ENCODE data around the gene ADCY1. TPM values are rescaled to one million over a fixed set of nuclear protein-coding genes. Genes with fewer than 3 reads are reported as not detected.

The ADCY1 gene
- total RNA-seq, 1 donor = under 0.01 TPM

DNA sequence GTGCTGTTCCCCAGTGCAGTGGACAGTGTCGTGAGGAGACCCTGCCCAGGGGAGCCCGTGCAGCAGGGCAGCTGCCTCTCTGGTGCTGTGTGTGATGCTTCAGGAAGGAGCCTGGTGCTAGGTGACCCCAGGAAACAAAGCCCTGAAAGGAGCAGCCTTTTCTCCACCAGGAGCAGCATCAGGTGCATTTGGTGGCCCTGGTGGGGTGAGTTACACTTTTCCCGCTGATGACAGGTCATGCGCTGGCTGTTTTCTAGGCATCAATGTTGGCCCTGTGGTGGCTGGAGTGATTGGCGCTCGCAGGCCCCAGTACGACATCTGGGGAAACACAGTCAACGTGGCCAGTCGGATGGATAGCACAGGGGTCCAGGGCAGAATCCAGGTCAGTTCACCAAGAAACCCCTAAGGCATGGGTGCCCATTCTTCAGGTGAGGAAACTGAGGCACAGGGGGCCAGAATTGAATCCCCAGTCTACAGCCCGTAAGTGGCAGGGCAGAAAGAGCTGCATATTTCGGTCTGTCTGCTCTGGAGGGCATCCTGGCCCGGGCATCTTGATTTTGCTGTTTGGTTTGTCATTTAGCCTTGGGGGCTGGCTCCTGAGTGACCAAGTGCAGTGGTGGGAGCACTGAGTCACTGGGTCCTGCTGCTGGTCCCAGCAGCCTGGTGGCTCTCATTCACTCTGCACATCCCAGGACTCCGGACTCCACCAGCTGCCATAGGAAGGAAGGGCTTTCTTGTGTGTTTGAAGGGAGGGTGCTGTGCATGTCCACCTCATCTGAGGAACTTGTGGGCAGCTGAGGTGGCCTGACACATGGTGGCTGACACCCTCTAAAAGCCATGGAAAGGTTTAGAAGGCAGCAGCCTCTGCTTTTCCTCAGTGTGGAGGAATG, 136.3 kb downstream of the ADCY1 start:
- no peak for DNase-seq (ENCODE audit: low read depth)
- H3K4me3 ChIP-seq (ENCODE audit: low read depth, low read length) = no peak overlapping the region
- TF ChIP-seq, protein P1, sequence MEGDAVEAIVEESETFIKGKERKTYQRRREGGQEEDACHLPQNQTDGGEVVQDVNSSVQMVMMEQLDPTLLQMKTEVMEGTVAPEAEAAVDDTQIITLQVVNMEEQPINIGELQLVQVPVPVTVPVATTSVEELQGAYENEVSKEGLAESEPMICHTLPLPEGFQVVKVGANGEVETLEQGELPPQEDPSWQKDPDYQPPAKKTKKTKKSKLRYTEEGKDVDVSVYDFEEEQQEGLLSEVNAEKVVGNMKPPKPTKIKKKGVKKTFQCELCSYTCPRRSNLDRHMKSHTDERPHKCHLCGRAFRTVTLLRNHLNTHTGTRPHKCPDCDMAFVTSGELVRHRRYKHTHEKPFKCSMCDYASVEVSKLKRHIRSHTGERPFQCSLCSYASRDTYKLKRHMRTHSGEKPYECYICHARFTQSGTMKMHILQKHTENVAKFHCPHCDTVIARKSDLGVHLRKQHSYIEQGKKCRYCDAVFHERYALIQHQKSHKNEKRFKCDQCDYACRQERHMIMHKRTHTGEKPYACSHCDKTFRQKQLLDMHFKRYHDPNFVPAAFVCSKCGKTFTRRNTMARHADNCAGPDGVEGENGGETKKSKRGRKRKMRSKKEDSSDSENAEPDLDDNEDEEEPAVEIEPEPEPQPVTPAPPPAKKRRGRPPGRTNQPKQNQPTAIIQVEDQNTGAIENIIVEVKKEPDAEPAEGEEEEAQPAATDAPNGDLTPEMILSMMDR (IDR thresholded peaks at IDR 0.05; ENCODE audit: insufficient read depth, low read depth, low read length) = no peak

DNA sequence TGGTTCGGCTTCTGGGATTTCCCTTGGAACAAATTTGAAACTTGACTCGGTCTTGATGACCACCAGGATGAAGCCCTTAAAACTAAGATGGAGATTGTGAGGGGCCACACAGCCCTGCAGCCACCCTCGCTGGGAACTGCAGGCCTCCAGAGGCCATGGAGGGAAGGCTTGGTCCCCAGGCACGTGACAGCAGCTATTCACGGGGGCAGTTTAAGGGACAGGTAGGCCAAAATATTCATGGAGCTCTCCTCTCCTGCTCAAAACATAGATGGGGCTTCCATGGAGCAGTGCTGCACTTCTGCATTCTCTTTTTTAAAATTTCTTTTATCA, 137.0 kb downstream of the ADCY1 start:
- H3K4me3 ChIP-seq (ENCODE audit: low read depth, low read length) = no peak overlapping the region
- TF ChIP-seq, protein P1 (IDR thresholded peaks at IDR 0.05; ENCODE audit: insufficient read depth, low read depth, low read length) = no peak
- no peak for DNase-seq (ENCODE audit: low read depth)

DNA sequence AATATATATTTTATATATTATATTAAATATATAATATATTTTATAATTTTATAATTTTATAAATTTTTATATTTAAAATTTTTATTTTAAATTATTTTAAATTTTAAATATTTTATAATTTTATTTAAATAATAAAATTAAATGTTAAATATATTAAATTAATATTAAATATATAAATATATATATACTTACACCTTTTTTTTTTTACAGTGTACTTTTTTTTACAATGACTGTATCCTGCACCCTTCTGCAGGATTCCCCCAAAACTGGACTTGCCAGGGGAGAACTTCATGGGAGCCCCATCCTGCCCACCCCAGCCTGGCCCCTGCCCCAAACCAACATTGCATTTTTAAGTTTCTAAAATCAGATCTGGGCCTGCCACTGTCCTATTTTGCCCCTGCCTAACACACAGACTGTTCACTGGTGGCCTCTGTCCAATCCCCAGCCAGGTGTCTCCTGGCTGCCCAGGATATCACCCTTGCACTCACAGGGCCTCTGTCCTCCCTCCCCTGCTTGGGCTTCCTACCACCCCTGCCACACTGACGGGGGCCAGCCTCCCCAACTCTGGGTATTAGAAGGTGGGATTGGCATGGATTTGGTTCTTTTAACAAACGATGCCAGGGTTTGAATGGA, 138.0 kb downstream of the ADCY1 start:
- no peak overlapping the region for H3K4me3 ChIP-seq (ENCODE audit: low read depth, low read length)
- no peak for DNase-seq (ENCODE audit: low read depth)
- TF ChIP-seq, protein P1 (IDR thresholded peaks at IDR 0.05; ENCODE audit: insufficient read depth, low read depth, low read length) = no peak

DNA sequence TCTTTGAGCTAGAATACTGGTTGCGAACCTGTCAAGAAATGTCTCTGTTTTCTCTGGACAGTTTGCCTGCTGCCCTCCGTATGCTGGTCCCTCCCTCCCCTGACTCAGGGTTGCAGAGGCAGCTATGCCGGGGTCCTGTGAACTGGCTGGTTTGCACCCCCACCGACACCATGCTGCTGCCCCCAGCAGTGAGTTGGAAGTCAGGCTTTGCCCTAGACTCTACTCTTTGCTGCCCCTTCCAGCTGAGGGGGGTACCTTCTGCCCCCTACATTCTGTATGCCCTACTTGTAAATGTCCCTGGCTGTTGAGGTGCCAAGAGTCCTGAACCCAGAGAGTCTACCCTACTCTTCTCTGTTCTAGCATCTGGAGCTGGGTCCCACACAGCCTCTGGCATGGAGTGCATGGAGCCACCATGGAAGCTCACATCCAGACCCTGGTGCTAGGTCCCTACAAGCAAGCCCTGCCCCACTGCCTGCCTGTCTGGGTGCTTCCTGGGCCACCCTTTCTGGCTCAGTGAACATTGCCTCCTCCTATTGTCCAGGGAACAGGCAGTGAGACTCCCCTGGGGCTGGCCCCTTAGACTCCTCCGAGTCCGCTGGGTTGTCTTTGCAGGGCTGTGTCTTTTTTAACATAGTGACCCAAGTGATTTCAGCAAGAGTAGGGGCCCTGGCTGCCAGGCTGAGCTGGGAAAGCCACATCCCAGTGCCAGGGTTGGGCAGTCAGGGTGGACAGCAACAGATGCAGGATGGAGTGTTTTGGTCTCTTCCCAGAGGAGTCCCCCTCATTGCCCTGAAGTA, 138.9 kb downstream of the ADCY1 start:
- DNase-seq (ENCODE audit: low read depth) = no peak
- TF ChIP-seq, protein P1 (IDR thresholded peaks at IDR 0.05; ENCODE audit: insufficient read depth, low read depth, low read length) = no peak
- H3K4me3 ChIP-seq (ENCODE audit: low read depth, low read length) = no peak overlapping the region

DNA sequence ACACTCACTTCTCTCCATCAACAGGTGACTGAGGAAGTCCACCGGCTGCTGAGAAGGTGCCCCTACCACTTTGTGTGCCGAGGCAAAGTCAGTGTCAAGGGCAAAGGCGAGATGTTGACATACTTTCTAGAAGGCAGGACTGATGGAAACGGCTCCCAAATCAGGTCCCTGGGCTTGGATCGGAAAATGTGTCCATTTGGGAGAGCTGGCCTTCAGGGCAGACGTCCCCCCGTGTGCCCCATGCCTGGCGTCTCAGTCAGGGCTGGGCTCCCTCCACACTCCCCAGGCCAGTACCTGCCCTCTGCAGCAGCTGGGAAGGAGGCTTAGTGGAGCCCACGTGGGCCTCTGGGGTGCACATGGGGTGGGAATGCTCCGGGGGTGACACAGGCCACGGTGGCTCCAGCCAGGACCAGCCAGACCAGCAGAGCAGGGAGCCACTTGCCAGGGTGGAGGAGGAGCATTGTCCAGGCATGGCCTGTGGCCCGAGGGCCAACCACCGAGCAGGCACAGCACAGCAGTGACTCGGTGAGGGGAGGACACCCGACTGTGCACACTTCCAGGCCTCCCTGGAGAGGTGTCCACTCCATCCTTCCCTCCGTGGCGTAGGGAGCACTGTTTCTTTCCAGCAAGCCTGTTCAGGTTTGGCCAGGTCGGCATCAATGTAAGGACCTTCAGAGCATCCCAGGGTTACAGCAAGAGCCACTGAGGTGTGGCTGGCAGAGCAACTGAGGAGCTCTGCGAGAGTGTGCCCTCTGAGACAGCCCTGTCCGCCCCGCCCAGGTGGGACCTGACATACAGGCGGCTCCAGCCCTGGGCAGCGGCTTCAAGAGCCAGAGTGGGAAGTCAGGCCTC, 139.7 kb downstream of the ADCY1 start:
- no peak for DNase-seq (ENCODE audit: low read depth)
- TF ChIP-seq, protein P1 (IDR thresholded peaks at IDR 0.05; ENCODE audit: insufficient read depth, low read depth, low read length) = no peak
- H3K4me3 ChIP-seq (ENCODE audit: low read depth, low read length) = no peak overlapping the region

DNA sequence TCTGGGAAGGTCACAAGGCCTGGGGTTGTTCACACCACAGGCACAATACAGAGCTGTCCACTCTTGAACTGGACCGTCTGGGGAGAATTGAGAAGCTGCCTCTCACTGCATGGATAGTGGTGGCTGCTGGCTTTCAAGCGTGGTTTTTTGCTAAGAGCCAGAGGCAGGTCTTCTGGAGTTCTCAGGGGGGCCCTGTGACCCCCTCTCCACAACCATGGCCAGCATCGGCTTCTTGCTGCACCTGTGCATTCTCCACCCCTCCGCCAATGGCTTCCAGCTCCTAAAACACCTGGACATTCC, 140.3 kb downstream of the ADCY1 start:
- no peak for DNase-seq (ENCODE audit: low read depth)
- TF ChIP-seq, protein P1 (IDR thresholded peaks at IDR 0.05; ENCODE audit: insufficient read depth, low read depth, low read length) = no peak

More for the DNA sequence above, 140.3 kb downstream of the ADCY1 start:
- no peak overlapping the region for H3K4me3 ChIP-seq (ENCODE audit: low read depth, low read length)
